Hepatocyte (in vitro differentiated cells): Measurements from ENCODE around the gene ERO1B. TPM values are rescaled to one million over a fixed set of nuclear protein-coding genes. Genes with fewer than 3 reads are reported as not detected.
"Not testable (repeated sequence)": the region's sequence is repeated elsewhere in the genome, so short reads cannot be mapped to it uniquely, and the experiment has no call there.

Experiments
- DNase-seq: peaks from one replicate; pipeline ENCODE4 v3.0.0-alpha.2; 2016; ENCODE audit warnings: low spot score
- H2AFZ ChIP-seq: fragments of 200-600 bp; sonication (generic); 2 replicates; pipeline ENCODE4 v1.6.0; 2016; ENCODE audit warnings: antibody characterized with exemption, mild to moderate bottlenecking
- H3K27ac ChIP-seq: fragments of 200-600 bp; sonication (generic); 2 replicates; pipeline ENCODE4 v1.5.1; 2016; ENCODE audit warnings: mild to moderate bottlenecking
- H3K27me3 ChIP-seq: fragments of 200-600 bp; sonication (generic); 2 replicates; pipeline ENCODE4 v1.6.1; 2016
- H3K36me3 ChIP-seq: fragments of 200-600 bp; sonication (generic); replicated peaks from 2 replicates; pipeline ENCODE4 v1.5.1; 2016; ENCODE audit warnings: low read depth; ENCODE audit not compliant: insufficient read depth
- H3K4me1 ChIP-seq: fragments of 200-600 bp; sonication (generic); 2 replicates; pipeline ENCODE4 v1.5.1; 2016; ENCODE audit warnings: mild to moderate bottlenecking, moderate library complexity; ENCODE audit not compliant: insufficient read depth
- H3K4me2 ChIP-seq: fragments of 200-600 bp; sonication (generic); 2 replicates; pipeline ENCODE4 v1.6.0; 2016
- H3K4me3 ChIP-seq: fragments of 200-600 bp; sonication (generic); 2 replicates; pipeline ENCODE4 v1.5.1; 2016; ENCODE audit warnings: mild to moderate bottlenecking
- H3K79me2 ChIP-seq: fragments of 200-600 bp; sonication (generic); 2 replicates; pipeline ENCODE4 v1.6.0; 2017; ENCODE audit warnings: mild to moderate bottlenecking
- H3K9me2 ChIP-seq: fragments of 200-600 bp; sonication (generic); replicated peaks from 2 replicates; pipeline ENCODE4 v1.6.0; 2017; ENCODE audit warnings: mild to moderate bottlenecking; ENCODE audit not compliant: insufficient read depth
- H3K9me3 ChIP-seq: fragments of 200-600 bp; sonication (generic); 2 replicates; pipeline ENCODE4 v1.5.1; 2016; ENCODE audit warnings: low read depth, mild to moderate bottlenecking
- H4K20me1 ChIP-seq: fragments of 200-600 bp; sonication (generic); 2 replicates; pipeline ENCODE4 v1.6.0; 2016; ENCODE audit warnings: mild to moderate bottlenecking; ENCODE audit not compliant: insufficient read depth, poor library complexity, severe bottlenecking
- EZH2 ChIP-seq: fragments of 200-600 bp; sonication (generic); IDR thresholded peaks from 2 replicates; pipeline ENCODE4 v1.6.1; 2016; ENCODE audit warnings: antibody characterized with exemption, mild to moderate bottlenecking, borderline replicate concordance
- EZH2phosphoT487 ChIP-seq: fragments of 200-600 bp; sonication (generic); IDR thresholded peaks from one replicate; pipeline ENCODE4 v1.6.1; 2018; ENCODE audit warnings: antibody characterized with exemption, mild to moderate bottlenecking, low read depth, moderate library complexity; ENCODE audit not compliant: unreplicated experiment, severe bottlenecking
- WGBS: methylation state at CpG from one replicate; pipeline ENCODE4 v1.1.6; 2016; ENCODE audit warnings: low lambda C conversion rate; ENCODE audit errors: missing lambda C conversion rate; 5-methylcytosine and 5-hydroxymethylcytosine counted together
- polyA plus RNA-seq: library from polyadenylated mRNA; unstranded; fragments of >200 nt; fragmentation: Nextera tagmentation; extraction: Ambion mirVana; gene quantifications from 2 replicates; pipeline ENCODE4 v1.2.1, GENCODE V29; 2016
- total RNA-seq: library from RNA; depleted of rRNA; stranded (reverse); fragments of >200 nt; gene quantifications from 2 replicates; pipeline ENCODE4 v1.2.3, GENCODE V29; 2014
- TF ChIP-seq, protein P1 (sequence below): fragments of 200-600 bp; sonication (generic); IDR thresholded peaks from 2 replicates; pipeline ENCODE4 v1.5.1; 2016; ENCODE audit warnings: antibody characterized with exemption, mild to moderate bottlenecking; ENCODE audit not compliant: poor library complexity

Gene ERO1B, protein sequence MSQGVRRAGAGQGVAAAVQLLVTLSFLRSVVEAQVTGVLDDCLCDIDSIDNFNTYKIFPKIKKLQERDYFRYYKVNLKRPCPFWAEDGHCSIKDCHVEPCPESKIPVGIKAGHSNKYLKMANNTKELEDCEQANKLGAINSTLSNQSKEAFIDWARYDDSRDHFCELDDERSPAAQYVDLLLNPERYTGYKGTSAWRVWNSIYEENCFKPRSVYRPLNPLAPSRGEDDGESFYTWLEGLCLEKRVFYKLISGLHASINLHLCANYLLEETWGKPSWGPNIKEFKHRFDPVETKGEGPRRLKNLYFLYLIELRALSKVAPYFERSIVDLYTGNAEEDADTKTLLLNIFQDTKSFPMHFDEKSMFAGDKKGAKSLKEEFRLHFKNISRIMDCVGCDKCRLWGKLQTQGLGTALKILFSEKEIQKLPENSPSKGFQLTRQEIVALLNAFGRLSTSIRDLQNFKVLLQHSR
- total RNA-seq (5.8 and 6.9 TPM in 2 replicates), polyA plus RNA-seq (3.6 TPM in 2 replicates)

DNA sequence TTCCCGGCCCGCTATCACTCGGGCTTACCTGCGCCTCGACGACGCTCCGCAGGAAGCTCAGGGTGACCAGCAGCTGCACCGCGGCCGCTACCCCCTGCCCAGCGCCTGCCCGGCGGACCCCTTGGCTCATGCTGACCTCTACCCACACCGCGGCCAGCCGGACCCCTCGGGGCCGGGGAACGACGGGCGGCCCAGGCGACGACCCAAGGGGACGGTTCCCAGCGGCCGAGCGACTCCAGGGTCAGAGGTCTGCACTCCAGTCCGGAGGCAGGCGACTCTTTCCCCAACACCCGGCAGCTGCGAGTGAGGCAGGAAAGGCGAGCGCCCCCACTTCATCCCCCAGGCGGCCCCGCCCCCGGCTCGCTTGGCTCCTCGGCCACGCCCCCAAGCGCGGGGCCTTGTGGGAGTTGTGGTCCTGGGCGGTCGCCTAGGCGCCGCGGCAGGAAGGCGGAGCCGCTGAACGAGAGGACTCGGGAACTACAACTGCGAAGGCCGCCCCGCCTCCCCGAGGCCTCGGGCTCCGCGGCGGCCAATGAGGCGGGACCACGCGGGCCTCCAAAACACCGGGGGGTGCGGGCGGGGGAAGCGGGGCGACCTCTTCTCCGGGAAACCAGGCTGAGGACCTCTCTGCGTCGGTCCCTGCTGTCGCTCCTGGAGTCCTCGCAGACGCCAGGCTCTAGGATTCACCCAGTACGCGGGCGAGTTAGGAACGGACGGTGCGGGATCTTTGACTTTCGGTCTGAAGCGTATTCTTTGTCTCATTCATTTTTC, at the start of gene ERO1B:
ERO1B (minus strand) TSS at position 305 of the 771 bp plus-strand sequence; CDS start at position 130, 175 bp downstream.
- H3K79me2 ChIP-seq = no peaks in the 10 kb centered on the region
- H3K4me2 ChIP-seq = peak within 1 kb of the TSS; percentile 91
- H3K4me3 ChIP-seq = peak within 1 kb of the TSS; percentile 64
- peak; percentile 99 for DNase-seq
- H3K4me1 ChIP-seq = no peaks in the 10 kb centered on the region
- under 1% methylated on average over 44 of the region's 81 CpGs for WGBS
- H3K36me3 ChIP-seq = no peaks in the 10 kb centered on the region
- H3K27me3 ChIP-seq = peaks cover 19% of the 10 kb centered on the region
- no peaks in the 10 kb centered on the region for H3K9me2 ChIP-seq
- no peaks in the 10 kb centered on the region for H4K20me1 ChIP-seq
- H2AFZ ChIP-seq = peak within 1 kb of the TSS; percentile 80
- no peaks in the 10 kb centered on the region for H3K9me3 ChIP-seq
- no peak within 1 kb of the TSS for H3K27ac ChIP-seq
- no peak for TF ChIP-seq EZH2phosphoT487

DNA sequence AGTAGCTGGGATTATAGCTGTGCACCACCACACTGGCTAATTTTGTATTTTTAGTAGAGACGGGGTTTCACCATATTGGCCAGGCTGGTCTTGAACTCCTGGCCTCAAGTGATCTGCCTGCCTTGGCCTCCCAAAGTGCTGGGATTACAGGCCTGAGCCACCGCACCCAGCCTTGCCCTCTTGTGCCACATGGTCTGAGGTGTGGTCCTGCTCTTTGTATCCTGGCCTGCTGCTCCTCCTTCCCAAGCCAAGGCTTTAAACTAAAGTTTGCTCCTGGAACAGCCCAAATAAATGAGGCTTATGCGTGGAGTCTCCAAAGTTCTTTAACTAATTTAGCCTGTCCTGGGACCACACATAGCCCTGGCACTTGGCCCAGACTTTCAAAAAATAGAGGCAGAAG, 49.7 kb upstream of the ERO1B start:
- 95% methylated on average over 3 of the region's 3 CpGs for WGBS
- not testable (repeated sequence) for H3K4me1 ChIP-seq

DNA sequence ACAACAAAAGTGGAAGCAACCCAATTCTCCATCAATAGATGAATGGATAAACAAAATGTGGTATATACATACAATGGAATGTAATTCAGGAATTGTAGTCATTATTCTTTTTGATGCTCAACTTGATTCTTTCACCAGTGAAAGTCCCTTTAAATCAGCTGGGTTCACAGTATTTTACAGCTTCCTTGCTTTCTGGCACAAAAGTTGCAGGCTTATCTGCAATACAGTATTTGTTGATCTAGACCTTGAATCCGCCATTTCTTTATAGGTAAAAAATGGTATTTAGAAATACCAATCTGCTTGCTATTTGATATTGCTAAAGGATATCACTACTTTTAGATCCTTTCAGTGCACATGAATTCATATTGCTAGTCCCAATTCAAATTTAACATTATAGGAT, 44.7 kb upstream of the ERO1B start:
- H3K36me3 ChIP-seq = no peaks in the 10 kb centered on the region
- WGBS = 0% methylated on average over 1 of the region's 1 CpG
- TF ChIP-seq EZH2phosphoT487 (no peak), EZH2 (no peak)
- TF ChIP-seq, protein P1, sequence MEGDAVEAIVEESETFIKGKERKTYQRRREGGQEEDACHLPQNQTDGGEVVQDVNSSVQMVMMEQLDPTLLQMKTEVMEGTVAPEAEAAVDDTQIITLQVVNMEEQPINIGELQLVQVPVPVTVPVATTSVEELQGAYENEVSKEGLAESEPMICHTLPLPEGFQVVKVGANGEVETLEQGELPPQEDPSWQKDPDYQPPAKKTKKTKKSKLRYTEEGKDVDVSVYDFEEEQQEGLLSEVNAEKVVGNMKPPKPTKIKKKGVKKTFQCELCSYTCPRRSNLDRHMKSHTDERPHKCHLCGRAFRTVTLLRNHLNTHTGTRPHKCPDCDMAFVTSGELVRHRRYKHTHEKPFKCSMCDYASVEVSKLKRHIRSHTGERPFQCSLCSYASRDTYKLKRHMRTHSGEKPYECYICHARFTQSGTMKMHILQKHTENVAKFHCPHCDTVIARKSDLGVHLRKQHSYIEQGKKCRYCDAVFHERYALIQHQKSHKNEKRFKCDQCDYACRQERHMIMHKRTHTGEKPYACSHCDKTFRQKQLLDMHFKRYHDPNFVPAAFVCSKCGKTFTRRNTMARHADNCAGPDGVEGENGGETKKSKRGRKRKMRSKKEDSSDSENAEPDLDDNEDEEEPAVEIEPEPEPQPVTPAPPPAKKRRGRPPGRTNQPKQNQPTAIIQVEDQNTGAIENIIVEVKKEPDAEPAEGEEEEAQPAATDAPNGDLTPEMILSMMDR = no peak

More for the DNA sequence above, 49.7 kb upstream of the ERO1B start:
- not testable (repeated sequence) for H2AFZ ChIP-seq, H3K27me3 ChIP-seq, H3K4me3 ChIP-seq, H3K9me2 ChIP-seq, H3K27ac ChIP-seq, H3K9me3 ChIP-seq, DNase-seq, H3K79me2 ChIP-seq, H4K20me1 ChIP-seq, H3K4me2 ChIP-seq, H3K36me3 ChIP-seq

DNA sequence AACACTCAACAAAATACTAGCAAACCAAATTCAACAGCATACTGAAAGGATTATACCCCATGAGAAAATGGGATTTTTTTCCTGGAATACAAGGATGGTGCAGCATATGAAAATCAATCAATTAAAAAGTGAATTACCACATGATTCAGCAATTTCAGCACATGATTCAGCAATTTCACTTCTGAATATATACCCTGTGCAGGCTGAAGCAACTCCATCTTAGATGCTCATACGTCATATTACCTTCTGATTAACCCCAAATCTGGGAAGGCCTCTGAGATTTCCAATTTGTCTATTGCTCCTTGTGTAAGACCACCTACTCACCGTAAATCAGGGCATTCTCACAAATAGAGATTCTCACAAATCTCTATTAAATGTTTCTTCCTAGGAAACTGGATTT, 43.8 kb upstream of the ERO1B start:
- 82% methylated on average over 2 of the region's 2 CpGs for WGBS
- no peaks in the 10 kb centered on the region for H3K27me3 ChIP-seq
- no peaks in the 10 kb centered on the region for H4K20me1 ChIP-seq
- H3K4me3 ChIP-seq = no peak overlapping the region
- no peaks in the 10 kb centered on the region for H3K79me2 ChIP-seq
- H3K27ac ChIP-seq = no peak overlapping the region
- peaks cover 18% of the 10 kb centered on the region for H3K9me3 ChIP-seq
- H3K4me1 ChIP-seq = no peaks in the 10 kb centered on the region
- DNase-seq = no peak
- no peak for TF ChIP-seq EZH2phosphoT487
- TF ChIP-seq, protein P1 = no peak
- no peak for TF ChIP-seq EZH2
- H3K36me3 ChIP-seq = no peaks in the 10 kb centered on the region
- no peak overlapping the region for H3K4me2 ChIP-seq
- no peaks in the 10 kb centered on the region for H3K9me2 ChIP-seq
- no peak overlapping the region for H2AFZ ChIP-seq

More for the DNA sequence above, 44.7 kb upstream of the ERO1B start:
- Histone ChIP-seq H3K4me2 (no peak overlapping the region), H3K9me2 (no peaks in the 10 kb centered on the region), H3K27ac (no peak overlapping the region), H3K4me1 (no peaks in the 10 kb centered on the region), H3K27me3 (no peaks in the 10 kb centered on the region), H3K9me3 (peaks cover 15% of the 10 kb centered on the region), H4K20me1 (no peaks in the 10 kb centered on the region), H3K4me3 (no peak overlapping the region), H2AFZ (no peak overlapping the region), H3K79me2 (no peaks in the 10 kb centered on the region)
- no peak for DNase-seq
